ENCODE measurements around the gene FSTL4. TPM values are rescaled to one million over a fixed set of nuclear protein-coding genes. Genes with fewer than 3 reads are reported as not detected.

FSTL4 gene
- polyA plus RNA-seq, 1 of the 3 experiments (the other 2 are of a cell fraction), result not detected

GRCh38 chr5:133253671-133254070, 358.7 kb downstream of the FSTL4 start:
- H3K79me2 ChIP-seq (ENCODE audit: insufficient read depth), result no peaks in the 10 kb centered on the region

More at GRCh38 chr5:133253671-133254070, 358.7 kb downstream of the FSTL4 start:
- Histone ChIP-seq H3K9ac (no peak overlapping the region), H3K36me3 (replicated peaks in 1 of 2; ENCODE audit: control insufficient read depth in 1 of 2, insufficient read depth in 2 of 2, low read length in 1 of 2) (no peaks in the 10 kb centered on the region), H3K4me3 (ENCODE audit: low read depth in 2 of 2, low read length in 1 of 2) (no peak overlapping the region), H2AFZ (ENCODE audit: low read depth) (no peak overlapping the region), H3K27ac (ENCODE audit: low read depth in 2 of 2, low read length in 1 of 2) (no peak overlapping the region), H3F3A (replicated peaks; ENCODE audit: insufficient read depth) (no peaks in the 10 kb centered on the region), H3K9me2 (no peaks in the 10 kb centered on the region), H3K27me3 (ENCODE audit: insufficient read depth) (no peaks in the 10 kb centered on the region; the same call in 1 of the 2 replicates), H3K9me3 (no peaks in the 10 kb centered on the region), H4K20me1 (ENCODE audit: insufficient read depth) (no peaks in the 10 kb centered on the region), H3K4me1 (ENCODE audit: control insufficient read depth in 1 of 2, insufficient read depth in 2 of 2, low read depth in 1 of 2, low read length in 1 of 2) (peaks cover 0 to 15% of the 10 kb centered on the region in 2 experiments; a peak in 1 of 4 replicates), H3K4me2 (no peak overlapping the region)
- no peak for TF ChIP-seq JUND (IDR thresholded peaks at IDR 0.05)
- no peak for TF ChIP-seq RXRA (IDR thresholded peaks at IDR 0.05; ENCODE audit: borderline replicate concordance, low read depth)
- TF ChIP-seq NFIC (IDR thresholded peaks at IDR 0.05; ENCODE audit: borderline replicate concordance), result no peak
- TF ChIP-seq RCOR1 (IDR thresholded peaks at IDR 0.05; ENCODE audit: low read length), result no peak
- TF ChIP-seq, protein P1, sequence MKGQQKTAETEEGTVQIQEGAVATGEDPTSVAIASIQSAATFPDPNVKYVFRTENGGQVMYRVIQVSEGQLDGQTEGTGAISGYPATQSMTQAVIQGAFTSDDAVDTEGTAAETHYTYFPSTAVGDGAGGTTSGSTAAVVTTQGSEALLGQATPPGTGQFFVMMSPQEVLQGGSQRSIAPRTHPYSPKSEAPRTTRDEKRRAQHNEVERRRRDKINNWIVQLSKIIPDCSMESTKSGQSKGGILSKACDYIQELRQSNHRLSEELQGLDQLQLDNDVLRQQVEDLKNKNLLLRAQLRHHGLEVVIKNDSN (IDR thresholded peaks at IDR 0.05; ENCODE audit: borderline replicate concordance, low read depth), result no peak
- TF ChIP-seq EZH2phosphoT487 (IDR thresholded peaks at IDR 0.05; ENCODE audit: borderline replicate concordance, low read depth), result no peak
- no peak for TF ChIP-seq ELF1 (IDR thresholded peaks at IDR 0.05)
- no peak for TF ChIP-seq FOSL2 (IDR thresholded peaks at IDR 0.05; ENCODE audit: borderline replicate concordance, low read depth)
- TF ChIP-seq USF2 (IDR thresholded peaks at IDR 0.05; ENCODE audit: borderline replicate concordance, low read depth, low read length), result no peak
- no peak for TF ChIP-seq SMC3 (IDR thresholded peaks at IDR 0.05; ENCODE audit: low read depth, low read length)
- TF ChIP-seq, protein P2, sequence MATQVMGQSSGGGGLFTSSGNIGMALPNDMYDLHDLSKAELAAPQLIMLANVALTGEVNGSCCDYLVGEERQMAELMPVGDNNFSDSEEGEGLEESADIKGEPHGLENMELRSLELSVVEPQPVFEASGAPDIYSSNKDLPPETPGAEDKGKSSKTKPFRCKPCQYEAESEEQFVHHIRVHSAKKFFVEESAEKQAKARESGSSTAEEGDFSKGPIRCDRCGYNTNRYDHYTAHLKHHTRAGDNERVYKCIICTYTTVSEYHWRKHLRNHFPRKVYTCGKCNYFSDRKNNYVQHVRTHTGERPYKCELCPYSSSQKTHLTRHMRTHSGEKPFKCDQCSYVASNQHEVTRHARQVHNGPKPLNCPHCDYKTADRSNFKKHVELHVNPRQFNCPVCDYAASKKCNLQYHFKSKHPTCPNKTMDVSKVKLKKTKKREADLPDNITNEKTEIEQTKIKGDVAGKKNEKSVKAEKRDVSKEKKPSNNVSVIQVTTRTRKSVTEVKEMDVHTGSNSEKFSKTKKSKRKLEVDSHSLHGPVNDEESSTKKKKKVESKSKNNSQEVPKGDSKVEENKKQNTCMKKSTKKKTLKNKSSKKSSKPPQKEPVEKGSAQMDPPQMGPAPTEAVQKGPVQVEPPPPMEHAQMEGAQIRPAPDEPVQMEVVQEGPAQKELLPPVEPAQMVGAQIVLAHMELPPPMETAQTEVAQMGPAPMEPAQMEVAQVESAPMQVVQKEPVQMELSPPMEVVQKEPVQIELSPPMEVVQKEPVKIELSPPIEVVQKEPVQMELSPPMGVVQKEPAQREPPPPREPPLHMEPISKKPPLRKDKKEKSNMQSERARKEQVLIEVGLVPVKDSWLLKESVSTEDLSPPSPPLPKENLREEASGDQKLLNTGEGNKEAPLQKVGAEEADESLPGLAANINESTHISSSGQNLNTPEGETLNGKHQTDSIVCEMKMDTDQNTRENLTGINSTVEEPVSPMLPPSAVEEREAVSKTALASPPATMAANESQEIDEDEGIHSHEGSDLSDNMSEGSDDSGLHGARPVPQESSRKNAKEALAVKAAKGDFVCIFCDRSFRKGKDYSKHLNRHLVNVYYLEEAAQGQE (IDR thresholded peaks at IDR 0.05; ENCODE audit: low read depth, low read length), result no peak
- no peak for TF ChIP-seq CHD2 (IDR thresholded peaks at IDR 0.05; ENCODE audit: low read length, partially characterized antibody)
- TF ChIP-seq FOXJ3 (CRISPR knock-in tag; IDR thresholded peaks at IDR 0.05), result no peak
- TF ChIP-seq, protein P3, sequence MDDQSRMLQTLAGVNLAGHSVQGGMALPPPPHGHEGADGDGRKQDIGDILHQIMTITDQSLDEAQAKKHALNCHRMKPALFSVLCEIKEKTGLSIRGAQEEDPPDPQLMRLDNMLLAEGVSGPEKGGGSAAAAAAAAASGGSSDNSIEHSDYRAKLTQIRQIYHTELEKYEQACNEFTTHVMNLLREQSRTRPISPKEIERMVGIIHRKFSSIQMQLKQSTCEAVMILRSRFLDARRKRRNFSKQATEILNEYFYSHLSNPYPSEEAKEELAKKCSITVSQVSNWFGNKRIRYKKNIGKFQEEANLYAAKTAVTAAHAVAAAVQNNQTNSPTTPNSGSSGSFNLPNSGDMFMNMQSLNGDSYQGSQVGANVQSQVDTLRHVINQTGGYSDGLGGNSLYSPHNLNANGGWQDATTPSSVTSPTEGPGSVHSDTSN (IDR thresholded peaks at IDR 0.05), result no peak
- no peak for TF ChIP-seq TEAD4 (IDR thresholded peaks at IDR 0.05; ENCODE audit: borderline replicate concordance, insufficient read depth)
- no peak for TF ChIP-seq RFX5 (IDR thresholded peaks at IDR 0.05; ENCODE audit: low read length)
- no peak for TF ChIP-seq TCF12 (IDR thresholded peaks at IDR 0.05)
- no peak for DNase-seq
- POLR2A ChIA-PET, result no interaction called here
- CTCF ChIA-PET, result interaction anchor here (0.8 kb wide), 1 partner anchor 144 kb away, joined by 3 read pairs; no protein-coding TSS in a partner anchor
- WGBS (ENCODE audit: low lambda C conversion rate), result 36% methylated on average over 1 of the region's 1 CpG

All from SK-N-SH (cell line).